ENCODE results near the gene NQO1.

Gene NQO1

DNA sequence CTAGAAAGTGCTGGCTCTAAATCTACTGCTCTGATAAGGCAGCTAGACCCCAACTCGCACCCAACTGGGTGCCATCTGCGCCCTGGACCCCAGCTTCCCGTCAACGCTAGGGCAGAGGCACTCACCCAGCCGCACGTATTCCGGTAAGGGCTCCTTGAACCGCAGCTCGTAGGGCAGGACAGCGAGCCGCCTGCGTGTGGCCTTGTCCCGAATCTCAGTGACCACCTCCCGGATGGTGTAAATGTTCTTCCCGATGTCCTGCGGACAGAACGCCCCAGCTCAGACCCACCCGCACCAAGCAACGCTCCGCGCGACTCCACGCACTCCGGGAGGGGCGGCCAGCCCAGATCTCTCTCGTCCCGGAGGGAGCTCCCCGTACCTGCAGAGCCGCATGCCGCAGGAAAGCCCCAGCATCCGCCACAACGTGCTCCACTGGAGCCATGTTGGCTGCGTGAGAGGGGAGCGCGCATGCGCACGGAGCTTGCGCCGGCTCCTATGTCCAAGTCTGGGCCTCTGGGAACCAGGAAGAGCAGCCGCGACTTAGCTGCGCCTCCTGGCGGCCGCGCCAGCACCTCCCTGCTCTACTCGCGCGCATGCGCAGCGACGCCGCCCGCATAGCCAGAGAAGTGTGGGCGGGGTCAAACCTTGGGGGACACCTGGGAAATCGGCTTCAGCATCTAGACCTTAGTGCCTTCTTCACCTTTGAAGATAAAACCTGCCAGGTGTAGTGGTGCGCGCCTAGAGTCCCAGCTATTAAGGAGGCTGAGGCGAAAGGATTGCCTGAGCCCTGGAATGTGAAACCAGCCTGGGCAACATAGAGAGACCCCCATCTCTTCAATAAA lies 28.3 kb upstream of the NQO1 start, which contains the start of gene NOB1 (continued):
- TF ChIP-seq ZNF544 (tag by site-specific recombination; IDR thresholded peaks at IDR 0.05) (no peak), ZNF707 (tag by site-specific recombination; IDR thresholded peaks at IDR 0.05) (no peak), SP7 (tag by site-specific recombination; IDR thresholded peaks at IDR 0.05) (peak; percentile 63), ZNF488 (tag by site-specific recombination; IDR thresholded peaks at IDR 0.05) (no peak), ZBTB10 (tag by site-specific recombination; IDR thresholded peaks at IDR 0.05) (no peak), ZBTB17 (tag by site-specific recombination; IDR thresholded peaks at IDR 0.05) (peak; percentile 68), ZNF114 (tag by site-specific recombination; IDR thresholded peaks at IDR 0.05) (no peak), ZNF132 (tag by site-specific recombination; IDR thresholded peaks at IDR 0.05; ENCODE audit: borderline replicate concordance) (no peak), OSR2 (tag by site-specific recombination; IDR thresholded peaks at IDR 0.05) (no peak), HOXC10 (CRISPR knock-in tag; IDR thresholded peaks at IDR 0.05) (no peak), GFI1B (tag by site-specific recombination; IDR thresholded peaks at IDR 0.05) (no peak), ZNF423 (tag by site-specific recombination; IDR thresholded peaks at IDR 0.05) (no peak), ZNF626 (tag by site-specific recombination; IDR thresholded peaks at IDR 0.05) (no peak), ZNF548 (tag by site-specific recombination; IDR thresholded peaks at IDR 0.05) (no peak), ZNF529 (tag by site-specific recombination; IDR thresholded peaks at IDR 0.05; ENCODE audit: insufficient replicate concordance) (no peak), ZNF664 (tag by site-specific recombination; IDR thresholded peaks at IDR 0.05) (no peak), ZNF214 (tag by site-specific recombination; IDR thresholded peaks at IDR 0.05; ENCODE audit: borderline replicate concordance) (no peak), ZBTB1 (tag by site-specific recombination; IDR thresholded peaks at IDR 0.05) (no peak), ZNF677 (tag by site-specific recombination; IDR thresholded peaks at IDR 0.05) (no peak), ZNF248 (tag by site-specific recombination; IDR thresholded peaks at IDR 0.05) (no peak), ZNF354C (tag by site-specific recombination; IDR thresholded peaks at IDR 0.05; ENCODE audit: borderline replicate concordance, low read depth) (no peak), ZNF266 (tag by site-specific recombination; IDR thresholded peaks at IDR 0.05; ENCODE audit: low read depth) (no peak), TSHZ1 (tag by site-specific recombination; IDR thresholded peaks at IDR 0.05; ENCODE audit: borderline replicate concordance) (no peak), ZBTB20 (tag by site-specific recombination; IDR thresholded peaks at IDR 0.05) (no peak), ZNF391 (tag by site-specific recombination; IDR thresholded peaks at IDR 0.05; ENCODE audit: borderline replicate concordance, low read depth) (peak; percentile 53; the same call in 1 of the 2 replicates), RBAK (tag by site-specific recombination; IDR thresholded peaks at IDR 0.05) (no peak), ZNF624 (tag by site-specific recombination; IDR thresholded peaks at IDR 0.05) (no peak)
- TF ChIP-seq, protein P1, sequence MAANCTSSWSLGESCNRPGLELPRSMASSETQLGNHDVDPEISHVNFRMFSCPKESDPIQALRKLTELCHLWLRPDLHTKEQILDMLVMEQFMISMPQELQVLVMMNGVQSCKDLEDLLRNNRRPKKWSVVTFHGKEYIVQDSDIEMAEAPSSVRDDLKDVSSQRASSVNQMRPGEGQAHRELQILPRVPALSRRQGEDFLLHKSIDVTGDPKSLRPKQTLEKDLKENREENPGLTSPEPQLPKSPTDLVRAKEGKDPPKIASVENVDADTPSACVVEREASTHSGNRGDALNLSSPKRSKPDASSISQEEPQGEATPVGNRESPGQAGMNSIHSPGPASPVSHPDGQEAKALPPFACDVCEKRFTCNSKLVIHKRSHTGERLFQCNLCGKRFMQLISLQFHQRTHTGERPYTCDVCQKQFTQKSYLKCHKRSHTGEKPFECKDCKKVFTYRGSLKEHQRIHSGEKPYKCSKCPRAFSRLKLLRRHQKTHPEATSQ (tag by site-specific recombination; IDR thresholded peaks at IDR 0.05): no peak
- TF ChIP-seq, protein P2, sequence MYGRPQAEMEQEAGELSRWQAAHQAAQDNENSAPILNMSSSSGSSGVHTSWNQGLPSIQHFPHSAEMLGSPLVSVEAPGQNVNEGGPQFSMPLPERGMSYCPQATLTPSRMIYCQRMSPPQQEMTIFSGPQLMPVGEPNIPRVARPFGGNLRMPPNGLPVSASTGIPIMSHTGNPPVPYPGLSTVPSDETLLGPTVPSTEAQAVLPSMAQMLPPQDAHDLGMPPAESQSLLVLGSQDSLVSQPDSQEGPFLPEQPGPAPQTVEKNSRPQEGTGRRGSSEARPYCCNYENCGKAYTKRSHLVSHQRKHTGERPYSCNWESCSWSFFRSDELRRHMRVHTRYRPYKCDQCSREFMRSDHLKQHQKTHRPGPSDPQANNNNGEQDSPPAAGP (tag by site-specific recombination; IDR thresholded peaks at IDR 0.05): no peak
- TF ChIP-seq, protein P3, sequence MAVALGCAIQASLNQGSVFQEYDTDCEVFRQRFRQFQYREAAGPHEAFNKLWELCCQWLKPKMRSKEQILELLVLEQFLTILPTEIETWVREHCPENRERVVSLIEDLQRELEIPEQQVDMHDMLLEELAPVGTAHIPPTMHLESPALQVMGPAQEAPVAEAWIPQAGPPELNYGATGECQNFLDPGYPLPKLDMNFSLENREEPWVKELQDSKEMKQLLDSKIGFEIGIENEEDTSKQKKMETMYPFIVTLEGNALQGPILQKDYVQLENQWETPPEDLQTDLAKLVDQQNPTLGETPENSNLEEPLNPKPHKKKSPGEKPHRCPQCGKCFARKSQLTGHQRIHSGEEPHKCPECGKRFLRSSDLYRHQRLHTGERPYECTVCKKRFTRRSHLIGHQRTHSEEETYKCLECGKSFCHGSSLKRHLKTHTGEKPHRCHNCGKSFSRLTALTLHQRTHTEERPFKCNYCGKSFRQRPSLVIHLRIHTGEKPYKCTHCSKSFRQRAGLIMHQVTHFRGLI (tag by site-specific recombination; IDR thresholded peaks at IDR 0.05): no peak

All from HEK293 (cell line).